Hippocampal formation (tissue), 2 donors: ENCODE data around the gene KLF3.

Source experiments
- DNase-seq, 2 donors: peaks; one replicate each; lab custom pipeline; 2025; lab: John Stamatoyannopoulos, UW

Gene KLF3

DNA sequence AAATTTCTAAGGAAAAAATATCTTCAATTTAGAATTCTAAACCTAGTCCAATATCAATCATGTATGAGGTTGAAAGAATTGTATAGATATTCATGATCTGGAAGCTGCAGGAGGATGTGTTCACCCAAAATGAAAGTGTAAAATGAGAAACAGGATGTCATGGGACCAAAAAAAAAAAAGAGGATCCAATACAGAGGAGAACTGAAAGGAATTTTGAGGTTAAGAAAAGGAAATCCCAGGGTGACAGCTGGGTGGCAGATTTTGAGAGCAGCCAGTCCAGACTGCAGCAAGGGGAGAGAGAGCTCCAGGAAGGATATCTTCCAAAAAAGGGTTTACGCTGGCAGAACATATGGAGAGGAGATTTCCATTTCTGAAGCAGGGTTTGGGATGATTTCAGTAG lies 79.9 kb downstream of the KLF3 start:
- DNase-seq, result no peak

DNA sequence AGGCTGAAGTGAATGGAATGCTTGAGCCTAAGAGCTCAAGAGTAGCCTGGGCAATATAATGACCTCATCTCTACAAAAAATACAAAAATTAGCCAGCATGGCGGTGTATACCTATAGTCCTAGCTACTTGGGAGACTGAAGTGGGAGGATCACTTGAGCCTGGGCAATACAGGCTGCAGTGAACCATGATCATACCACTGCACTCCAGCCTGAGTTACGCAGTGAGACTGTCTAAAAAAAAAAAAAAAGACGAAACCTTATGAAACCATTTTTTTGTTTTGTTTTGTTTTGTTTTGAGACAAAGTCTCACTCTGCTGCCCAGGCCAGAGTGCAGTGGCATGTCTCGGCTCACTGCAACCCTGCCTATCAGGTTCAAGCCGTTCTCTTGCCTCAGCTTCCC lies 81.9 kb downstream of the KLF3 start:
- no peak for DNase-seq

DNA sequence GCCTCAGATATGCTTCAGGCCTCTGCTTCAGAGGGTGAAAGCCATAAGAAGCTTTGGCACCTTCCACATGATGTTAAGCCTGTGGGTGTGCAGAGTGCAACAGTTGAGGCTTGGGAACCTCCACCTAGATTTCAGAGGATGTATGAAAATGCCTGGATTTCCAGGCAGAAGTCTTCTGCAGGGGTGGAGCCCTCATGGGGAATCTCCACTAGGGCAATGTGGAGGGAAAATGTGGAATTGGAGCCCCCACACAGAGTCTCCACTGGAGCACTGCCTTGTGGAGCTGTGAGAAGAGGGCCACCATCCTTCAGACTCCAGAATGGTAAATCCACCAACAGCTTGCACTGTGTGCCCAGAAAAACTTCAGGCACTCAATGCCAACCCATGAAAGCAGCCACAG lies 83.6 kb downstream of the KLF3 start:
- no peak for DNase-seq

DNA sequence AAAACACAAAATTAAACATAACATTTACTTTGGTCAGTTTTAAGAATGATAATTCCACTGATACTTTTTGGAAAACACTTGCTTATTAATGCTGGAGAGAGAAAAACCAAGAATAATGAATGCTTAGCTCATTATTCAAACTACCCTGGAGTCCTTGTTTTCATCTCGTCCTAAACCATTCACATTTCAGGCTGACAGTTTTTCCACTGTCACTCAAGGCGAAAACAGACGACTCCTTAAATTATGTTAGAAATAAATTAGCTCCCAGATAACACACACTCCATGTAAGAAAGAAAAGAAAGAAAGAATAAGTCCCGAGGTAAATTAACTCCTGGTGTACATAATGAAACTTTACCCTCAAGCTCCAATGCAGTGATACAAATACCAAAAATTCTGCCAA lies 85.3 kb downstream of the KLF3 start:
- DNase-seq, result no peak
